ENCODE data around the gene CCDC71.

The CCDC71 gene

DNA sequence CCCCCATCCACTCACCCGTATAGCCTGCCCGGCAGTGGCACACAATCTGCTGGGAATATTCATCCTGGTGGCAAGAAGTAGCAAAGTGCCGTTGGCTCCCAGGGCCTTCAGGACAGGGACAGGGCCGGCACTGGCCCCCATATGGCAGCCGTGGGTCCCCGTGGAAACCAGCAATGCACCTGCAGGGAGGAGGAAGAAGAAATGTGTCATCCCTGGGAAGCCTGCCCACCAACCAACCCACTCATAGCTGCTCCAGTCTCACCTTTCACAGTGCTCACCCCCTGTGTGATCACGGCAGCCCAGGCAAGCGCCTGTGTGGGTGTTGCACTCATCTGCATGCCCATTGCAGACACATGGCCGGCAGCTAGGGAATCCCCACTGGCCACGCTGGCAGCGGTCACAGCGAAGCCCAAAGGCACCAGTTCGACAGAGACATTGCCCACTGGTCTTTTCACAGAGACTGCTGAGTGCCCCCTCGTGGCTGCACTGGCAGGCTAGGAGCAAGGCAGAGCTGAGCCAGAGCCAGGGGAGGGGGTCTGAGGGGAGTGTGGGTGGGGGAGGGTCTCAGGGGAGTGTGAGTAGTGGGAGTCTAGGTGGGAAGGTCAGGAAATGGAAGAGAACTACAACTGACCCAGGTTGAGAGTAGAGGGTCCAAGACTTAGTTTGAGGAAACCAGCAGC lies 41.0 kb downstream of the CCDC71 start:
- no peak for DNase-seq

- DNase-seq: no peak
These were observed 41.9 kb downstream of the CCDC71 start for GRCh38 chr3:49124203-49124602.

GRCh38 chr3:49123687-49124086 lies 42.4 kb downstream of the CCDC71 start:
- no peak for DNase-seq

- DNase-seq: no peak
These were observed 43.1 kb downstream of the CCDC71 start for GRCh38 chr3:49122886-49123545.

- DNase-seq: peak in 1 of 2 donors; percentile 45
These were observed 43.7 kb downstream of the CCDC71 start for GRCh38 chr3:49122451-49122850.

DNA sequence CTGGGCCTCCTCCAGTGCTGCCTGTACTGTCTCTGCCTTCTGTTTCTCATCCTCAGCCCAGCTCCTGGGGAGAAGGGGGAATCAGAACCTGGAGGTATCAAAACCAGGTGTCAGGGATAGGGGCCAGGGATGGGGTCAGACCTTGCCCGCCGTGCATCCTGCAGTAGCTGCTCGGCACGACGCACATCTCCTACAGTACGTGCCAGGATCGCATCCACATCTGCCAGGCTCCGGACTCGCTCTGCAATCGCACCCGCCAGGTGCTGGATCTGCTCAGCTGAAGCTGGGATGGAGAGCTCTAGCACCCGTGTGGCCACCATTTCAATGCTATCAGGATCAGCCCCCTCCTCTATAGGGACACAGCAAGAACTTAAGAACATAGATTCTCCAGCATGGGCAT lies 44.1 kb downstream of the CCDC71 start:
- no peak for DNase-seq

- DNase-seq: no peak
These were observed 44.9 kb downstream of the CCDC71 start for GRCh38 chr3:49121132-49121736.

GRCh38 chr3:49120438-49121131 lies 45.5 kb downstream of the CCDC71 start, which contains the start of gene USP19:
Gene USP19 (minus strand): TSS chr3:49120823. CDS start chr3:49119145, 1,678 bp downstream.
- DNase-seq: peak; percentile 88 to 96

DNA sequence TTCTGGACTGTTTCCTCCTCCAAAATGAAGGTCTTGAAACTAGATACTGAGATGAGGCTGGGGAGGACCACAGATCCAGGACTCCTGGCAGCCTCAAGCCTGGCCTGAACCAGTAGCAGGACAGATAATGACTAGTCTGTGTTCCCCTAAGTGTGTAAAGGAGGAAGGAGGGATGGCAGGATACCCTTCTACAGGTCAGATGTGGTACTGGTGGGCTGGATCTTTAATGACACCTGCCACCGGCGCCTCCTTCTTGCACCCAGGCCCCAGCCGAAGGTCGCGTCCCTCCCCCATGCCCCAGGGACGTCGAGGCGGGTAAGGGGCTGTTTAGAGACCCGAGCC lies 46.1 kb downstream of the CCDC71 start:
- no peak for DNase-seq

DNA sequence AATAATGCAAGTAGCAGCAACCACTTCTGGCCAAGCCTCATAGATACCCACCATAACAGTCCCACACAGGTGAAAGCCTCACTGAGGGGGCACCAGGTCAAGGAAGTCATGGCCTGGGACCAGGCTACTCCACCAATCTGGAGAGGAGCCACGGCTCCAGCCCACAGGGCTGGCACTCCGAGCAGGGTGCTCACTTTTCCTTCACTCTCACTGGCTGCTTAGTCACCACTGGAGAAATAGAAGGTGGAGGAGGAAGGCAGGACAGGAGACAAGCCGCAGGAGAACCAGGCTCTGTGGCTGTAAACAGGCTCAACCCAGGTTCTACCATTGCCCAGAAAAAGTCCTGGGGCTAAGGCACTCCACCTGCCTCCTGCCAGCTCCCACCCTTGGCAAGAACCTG lies 46.7 kb downstream of the CCDC71 start:
- DNase-seq: no peak

DNA sequence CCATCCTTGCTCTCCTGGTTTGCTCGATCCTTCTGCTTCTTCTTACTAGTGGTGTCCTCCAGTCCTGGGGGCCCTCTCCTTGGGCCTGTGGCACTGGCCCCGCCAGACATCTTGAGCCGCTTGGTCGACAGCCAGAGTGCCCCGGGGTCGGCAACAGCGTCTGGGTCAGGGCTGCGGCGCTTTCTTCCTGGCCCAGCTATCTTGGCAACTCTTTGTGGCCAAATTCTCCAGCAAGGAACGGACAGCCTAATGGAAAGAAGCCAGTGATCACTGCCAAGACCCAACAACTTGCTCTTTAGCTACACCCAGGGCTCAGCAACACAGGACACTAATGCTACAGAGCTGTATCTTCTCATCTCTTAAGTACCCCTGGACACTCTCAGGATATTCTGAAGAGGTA lies 47.1 kb downstream of the CCDC71 start:
- no peak for DNase-seq

All from inflammatory macrophage treated with lipopolysaccharide for 1 hour (primary cell).